GM13976 (cell line): Measurements from ENCODE around the gene MZF1.

Experiments
- DNase-seq: peaks from one replicate; pipeline ENCODE4 v3.0.0; 2012; ENCODE audit warnings: low spot score
- in situ Hi-C: fragments of 300-500 bp; cut with MboI; formaldehyde crosslinking; loops from one replicate; pipeline ENCODE4 v1.12.0; 2022; ENCODE audit warnings: low sequenced_read_pairs, mixed read lengths, inconsistent platforms; ENCODE audit not compliant: unreplicated experiment
- TF ChIP-seq, protein P1 (sequence below): IDR thresholded peaks from 2 replicates; pipeline ENCODE4 v1.5.1; 2012; ENCODE audit warnings: borderline replicate concordance, mild to moderate bottlenecking; ENCODE audit not compliant: insufficient read depth; ENCODE audit errors: extremely low read depth, missing control alignments, control extremely low read depth

Gene MZF1

DNA sequence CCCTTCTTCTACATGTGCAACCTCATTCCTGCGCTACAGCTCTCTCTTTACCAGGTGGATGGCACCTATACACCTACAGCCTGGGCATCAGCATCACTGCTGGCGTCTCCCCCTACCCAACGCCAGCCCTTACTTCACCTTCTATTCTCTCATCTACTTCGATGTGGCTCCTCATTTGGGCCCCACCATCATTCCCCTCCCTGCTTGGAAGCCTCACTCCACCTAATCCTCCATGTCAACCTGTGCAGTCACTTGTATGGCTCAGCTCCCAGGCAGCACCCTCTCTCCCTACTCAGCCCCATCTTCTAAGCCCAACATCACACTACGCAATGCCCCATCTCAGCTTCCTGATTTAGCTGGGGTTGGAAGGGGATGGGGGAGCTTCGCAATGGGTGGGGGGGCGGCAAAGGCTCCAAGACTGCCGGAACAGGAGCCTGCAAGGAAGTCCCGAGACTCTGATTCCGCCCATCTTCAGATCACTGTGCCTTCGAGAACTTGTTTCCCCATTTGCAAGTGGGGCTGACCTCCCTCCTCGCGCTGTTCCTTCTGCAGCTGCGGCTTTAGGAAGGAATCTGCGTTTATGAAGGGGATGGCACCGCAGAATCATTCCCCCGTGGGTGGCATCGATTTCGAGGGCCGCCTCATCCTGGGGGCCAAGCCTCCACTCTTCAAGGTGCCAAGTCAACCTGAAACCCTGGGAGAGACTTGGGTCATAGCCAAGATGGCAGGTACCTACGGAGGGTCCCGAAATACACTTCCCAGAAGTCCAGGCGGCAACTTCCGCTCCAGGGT lies 913 bp downstream of the MZF1 start:
- TF ChIP-seq, protein P1, sequence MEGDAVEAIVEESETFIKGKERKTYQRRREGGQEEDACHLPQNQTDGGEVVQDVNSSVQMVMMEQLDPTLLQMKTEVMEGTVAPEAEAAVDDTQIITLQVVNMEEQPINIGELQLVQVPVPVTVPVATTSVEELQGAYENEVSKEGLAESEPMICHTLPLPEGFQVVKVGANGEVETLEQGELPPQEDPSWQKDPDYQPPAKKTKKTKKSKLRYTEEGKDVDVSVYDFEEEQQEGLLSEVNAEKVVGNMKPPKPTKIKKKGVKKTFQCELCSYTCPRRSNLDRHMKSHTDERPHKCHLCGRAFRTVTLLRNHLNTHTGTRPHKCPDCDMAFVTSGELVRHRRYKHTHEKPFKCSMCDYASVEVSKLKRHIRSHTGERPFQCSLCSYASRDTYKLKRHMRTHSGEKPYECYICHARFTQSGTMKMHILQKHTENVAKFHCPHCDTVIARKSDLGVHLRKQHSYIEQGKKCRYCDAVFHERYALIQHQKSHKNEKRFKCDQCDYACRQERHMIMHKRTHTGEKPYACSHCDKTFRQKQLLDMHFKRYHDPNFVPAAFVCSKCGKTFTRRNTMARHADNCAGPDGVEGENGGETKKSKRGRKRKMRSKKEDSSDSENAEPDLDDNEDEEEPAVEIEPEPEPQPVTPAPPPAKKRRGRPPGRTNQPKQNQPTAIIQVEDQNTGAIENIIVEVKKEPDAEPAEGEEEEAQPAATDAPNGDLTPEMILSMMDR, result no peak
- DNase-seq, result no peak
- in situ Hi-C loops, result no loop called here

DNA sequence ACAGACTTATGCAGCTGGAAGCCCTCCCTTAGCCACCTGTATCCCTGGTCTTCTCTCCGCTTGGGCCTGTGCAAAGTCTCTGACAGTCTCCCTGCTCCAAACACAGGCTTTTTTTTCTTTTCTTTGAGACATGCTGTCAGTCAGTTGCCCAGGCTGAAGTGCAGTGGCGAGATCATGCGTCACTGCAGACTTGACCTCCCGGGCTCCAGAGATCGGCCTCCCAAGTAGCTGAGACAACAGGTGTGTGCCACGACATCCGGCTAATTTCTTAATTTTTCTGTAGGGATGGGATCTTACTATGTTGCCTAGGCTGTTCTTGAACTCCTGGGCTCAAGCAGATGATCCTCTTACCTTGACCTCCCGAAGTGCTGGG lies 1.6 kb downstream of the MZF1 start:
- TF ChIP-seq, protein P1, result no peak
- in situ Hi-C loops, result no loop called here
- DNase-seq, result no peak

DNA sequence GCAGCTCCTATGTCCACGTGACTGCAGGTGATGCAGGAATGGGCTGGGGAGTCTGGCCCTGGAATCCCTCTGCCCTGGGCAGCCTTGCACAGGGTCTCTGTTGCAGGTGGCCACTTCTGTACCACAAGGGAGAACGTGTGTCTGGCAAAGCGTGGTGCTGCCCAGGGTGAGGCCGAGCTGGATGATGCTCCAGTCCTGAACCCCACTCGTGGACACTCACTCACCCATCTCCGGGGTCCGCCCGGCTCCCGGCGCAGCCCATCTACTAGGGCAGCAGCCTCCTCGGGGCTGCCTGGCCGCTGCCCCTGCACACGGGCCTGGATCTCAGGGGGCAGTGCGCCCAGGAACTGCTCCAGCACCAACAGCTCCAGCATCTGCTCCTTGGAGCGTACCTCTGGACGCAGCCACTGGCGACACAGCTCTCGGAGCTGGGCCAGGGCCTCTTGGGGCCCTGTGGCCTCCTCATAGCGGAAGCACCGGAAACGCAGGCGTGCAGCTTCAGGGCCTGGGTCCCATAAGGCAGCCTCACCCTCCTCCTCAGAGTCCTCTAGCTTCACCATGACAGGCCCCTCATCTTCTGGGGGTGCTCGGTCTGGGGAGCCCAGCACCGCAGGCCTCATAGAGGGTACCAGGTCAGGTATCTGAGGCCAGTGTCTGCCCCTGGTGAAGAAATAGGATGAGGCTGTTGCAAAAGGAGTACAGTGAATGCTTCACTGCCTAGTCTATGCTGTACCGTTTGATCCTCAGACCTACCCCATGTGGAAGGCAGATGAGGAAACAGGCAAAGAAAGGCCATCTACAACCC lies 2.2 kb downstream of the MZF1 start:
- TF ChIP-seq, protein P1, result no peak
- in situ Hi-C loops, result no loop called here
- no peak for DNase-seq

DNA sequence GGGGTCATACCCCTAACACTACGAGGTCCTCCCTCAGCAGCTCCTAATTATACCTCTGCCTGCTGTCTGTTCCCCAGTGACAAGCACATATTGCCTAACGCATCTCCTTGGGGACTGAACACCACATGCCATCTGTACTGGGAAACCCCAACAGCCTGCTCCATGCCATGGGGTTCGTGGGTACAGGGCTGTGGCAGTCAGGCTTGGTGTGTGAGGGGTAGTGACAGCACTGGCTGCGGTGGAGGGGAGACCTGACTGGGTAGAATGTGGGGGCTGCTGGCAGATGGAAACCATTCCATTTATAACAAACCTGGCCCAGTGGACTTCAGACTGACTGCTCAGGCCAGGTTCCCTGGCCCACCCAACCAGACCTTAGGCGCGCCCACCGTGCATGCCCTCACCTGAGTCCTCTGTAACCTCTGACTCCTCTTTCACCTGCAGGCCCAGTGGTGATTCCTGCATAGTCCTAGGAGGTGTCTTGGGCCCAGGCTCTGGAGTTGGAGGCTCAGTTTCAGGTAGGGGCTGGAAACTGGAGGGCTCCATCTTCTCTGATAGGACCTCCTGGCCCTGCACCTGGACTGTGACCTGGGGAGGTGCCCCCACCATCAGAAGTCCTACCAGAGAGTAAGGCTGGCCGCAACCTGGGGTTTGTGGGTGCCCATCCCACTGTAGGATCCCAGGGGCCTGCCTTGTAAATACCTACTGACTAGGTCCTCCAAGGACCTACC lies 3.0 kb downstream of the MZF1 start:
- TF ChIP-seq, protein P1, result no peak
- no peak for DNase-seq
- in situ Hi-C loops, result no loop called here

DNA sequence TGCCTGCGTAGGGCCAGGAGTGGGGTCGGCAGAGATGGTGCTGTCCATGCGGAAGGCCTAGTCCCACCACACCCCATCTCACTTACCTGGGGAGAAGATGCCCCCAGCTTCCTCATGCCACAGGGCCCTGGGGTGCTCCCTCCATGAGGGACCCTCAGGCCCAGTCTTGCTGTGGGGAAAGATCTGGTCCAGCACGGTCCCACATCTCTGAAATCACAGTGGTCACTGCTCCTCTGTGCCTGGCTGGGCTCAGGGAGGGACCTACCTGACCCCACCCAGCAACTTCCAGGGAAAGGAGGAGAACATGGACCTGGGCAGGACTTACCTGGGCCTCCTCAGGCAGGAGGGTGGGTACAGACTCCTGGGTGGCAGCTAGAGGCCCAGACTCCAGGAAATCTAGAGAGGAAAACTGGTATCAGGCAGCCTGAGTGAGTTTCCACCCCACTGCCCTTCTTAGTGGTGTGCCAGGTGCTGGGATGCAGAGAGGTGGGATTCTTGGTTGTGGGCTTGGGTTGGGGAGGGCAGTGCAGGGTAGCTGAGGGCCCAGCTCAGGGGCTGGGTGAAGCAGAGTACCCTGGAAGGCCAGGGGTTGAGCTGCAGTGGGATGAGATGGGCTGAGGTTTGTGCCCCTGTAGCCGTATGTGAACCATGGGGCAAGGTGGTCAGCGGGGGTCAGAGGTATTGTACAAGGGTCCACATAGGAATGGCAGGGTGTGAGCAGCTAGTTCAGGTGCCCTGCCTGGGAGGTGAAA lies 3.8 kb downstream of the MZF1 start:
- no peak for DNase-seq
- TF ChIP-seq, protein P1, result no peak
- in situ Hi-C loops, result no loop called here
